Panc1 (cell line): ENCODE results near the gene NREP. TPM values are rescaled to one million over a fixed set of nuclear protein-coding genes. Genes with fewer than 3 reads are reported as not detected.

Source experiments
- ATAC-seq: fragments of 200-7000 bp; cut with Tn5 transposase; 2 replicates; pipeline ENCODE4 v1.9.1; 2020; ENCODE audit warnings: mild to moderate bottlenecking, moderate library complexity
- BruUV-seq: library from RNA; stranded (reverse); fragments of 400-500 nt; replicated peaks from 2 replicates; lab custom pipeline; 2021; lab: Mats Ljungman, UMichigan
- CTCF ChIA-PET: fragments of 300-600 bp; sonication (Branson Sonifier 250); formaldehyde crosslinking; loops from one replicate; lab custom pipeline; 2022; ENCODE audit warnings: antibody characterized with exemption; lab: Charles Lee
- POLR2A ChIA-PET: fragments of 300-600 bp; sonication (Branson Sonifier 250); formaldehyde crosslinking; loops from one replicate; lab custom pipeline; 2022; ENCODE audit warnings: antibody characterized with exemption; lab: Charles Lee
- DNase-seq: peaks from one replicate; pipeline ENCODE4 v3.0.0-alpha.2; 2010; ENCODE audit warnings: low read depth, low spot score
- H3K27ac ChIP-seq: 2 replicates; pipeline ENCODE4 v1.5.1; 2011; ENCODE audit warnings: mild to moderate bottlenecking, low read length, inconsistent platforms
- H3K27me3 ChIP-seq: fragments of 200-500 bp; sonication (Bioruptor generic); 2 replicates; pipeline ENCODE4 v1.6.0; 2014; ENCODE audit warnings: low read length, inconsistent platforms; ENCODE audit not compliant: control insufficient read depth, insufficient read depth
- H3K36me3 ChIP-seq: fragments of 200-500 bp; sonication (Bioruptor generic); 2 replicates; pipeline ENCODE4 v1.5.1; 2014; ENCODE audit warnings: inconsistent platforms, mild to moderate bottlenecking, low read length, moderate library complexity; ENCODE audit not compliant: control insufficient read depth, insufficient read depth
- H3K4me1 ChIP-seq: 2 replicates; pipeline ENCODE4 v1.5.1; 2011; ENCODE audit warnings: inconsistent platforms, mild to moderate bottlenecking, low read length, moderate library complexity; ENCODE audit not compliant: control insufficient read depth, insufficient read depth
- H3K4me3 ChIP-seq, 2 experiments: 2 replicates each; pipeline ENCODE4 v1.5.1; 2011 to 2012; ENCODE audit warnings: low read depth in 2 of 2, low read length in 2 of 2, mild to moderate bottlenecking in 2 of 2, inconsistent platforms in 1 of 2, moderate library complexity in 1 of 2
- H3K9me3 ChIP-seq: fragments of 200-500 bp; sonication (Bioruptor generic); 2 replicates; pipeline ENCODE4 v1.5.1; 2014; ENCODE audit warnings: low read depth, mild to moderate bottlenecking, inconsistent platforms, low read length, moderate library complexity; ENCODE audit not compliant: control insufficient read depth, insufficient read depth
- CTCF ChIP-seq: fragments of 450-650 bp; IDR thresholded peaks from 2 replicates; pipeline ENCODE4 v1.5.1; 2017; ENCODE audit warnings: mild to moderate bottlenecking
- POLR2AphosphoS5 ChIP-seq: IDR thresholded peaks from 2 replicates; pipeline ENCODE4 v1.6.1; 2012; ENCODE audit warnings: mild to moderate bottlenecking, low read depth, low read length, moderate library complexity
- REST ChIP-seq, 2 experiments: IDR thresholded peaks; 2 replicates each; pipeline ENCODE4 v1.6.1; 2011 to 2012; ENCODE audit warnings: low read depth in 2 of 2, control low read depth in 1 of 2, low read length in 1 of 2, mild to moderate bottlenecking in 1 of 2, moderate library complexity in 1 of 2; ENCODE audit not compliant: insufficient read depth in 1 of 2
- SIN3A ChIP-seq: IDR thresholded peaks from 2 replicates; pipeline ENCODE4 v1.6.1; 2012; ENCODE audit warnings: low read depth, mild to moderate bottlenecking, low read length, moderate library complexity, borderline replicate concordance; ENCODE audit not compliant: insufficient read depth
- TCF7L2 ChIP-seq: IDR thresholded peaks from 2 replicates; pipeline ENCODE4 v1.6.1; 2011; ENCODE audit warnings: mild to moderate bottlenecking, low read depth, low read length, inconsistent platforms
- in situ Hi-C: cut with HindIII; loops from 2 replicates; pipeline ENCODE4 v1.10.0; 2016; ENCODE audit warnings: low sequenced_read_pairs, low pct_unique_long_range_greater_than_20kb
- intact Hi-C: fragments of 100-400 bp; cut with micrococcal nuclease; formaldehyde crosslinking; loops from one replicate; pipeline ENCODE4 v1.10.0; 2022; ENCODE audit not compliant: unreplicated experiment
- total RNA-seq: library from RNA; stranded (reverse); gene quantifications from one replicate; pipeline ENCODE4 v1.2.1, GENCODE V29; 2021; ENCODE audit not compliant: unreplicated experiment

The NREP gene
- total RNA-seq, 1 experiment from 2014 or later, result 4.9 TPM

GRCh38 chr5:111749303-111750026 is 7.5 kb downstream of the NREP start:
- no peaks in the 10 kb centered on the region for H3K9me3 ChIP-seq
- no TSS peak for BruUV-seq
- no peak for ATAC-seq
- no peaks in the 10 kb centered on the region for H3K36me3 ChIP-seq
- POLR2A ChIA-PET, result no interaction called here
- no peak for TF ChIP-seq CTCF
- no peak for TF ChIP-seq REST (IDR thresholded peaks at IDR 0.05; ENCODE audit: insufficient read depth in 1 of 2, low read depth in 2 of 2, low read length in 1 of 2)
- no peak for TF ChIP-seq TCF7L2
- no peak for TF ChIP-seq SIN3A
- TF ChIP-seq POLR2AphosphoS5, result no peak
- no peak for DNase-seq
- H3K27ac ChIP-seq, result no peak overlapping the region
- intact Hi-C loops (no loop called here), in situ Hi-C loops (no loop called here)
- no peak overlapping the region for H3K4me3 ChIP-seq
- no peaks in the 10 kb centered on the region; the same call in 1 of the 2 replicates for H3K27me3 ChIP-seq
- CTCF ChIA-PET, result no interaction called here
- H3K4me1 ChIP-seq, result no peaks in the 10 kb centered on the region

GRCh38 chr5:111748304-111748763 is 8.7 kb downstream of the NREP start:
- DNase-seq (no peak), ATAC-seq (no peak)
- ChIA-PET POLR2A (no interaction called here), CTCF (no interaction called here)
- TF ChIP-seq CTCF (no peak), SIN3A (no peak), REST (IDR thresholded peaks at IDR 0.05; ENCODE audit: insufficient read depth in 1 of 2, low read depth in 2 of 2, low read length in 1 of 2) (no peak), POLR2AphosphoS5 (no peak)
- H3K27me3 ChIP-seq, result no peaks in the 10 kb centered on the region; the same call in 1 of the 2 replicates
- H3K4me3 ChIP-seq, result no peak overlapping the region
- no peaks in the 10 kb centered on the region for H3K4me1 ChIP-seq
- BruUV-seq, result no TSS peak
- intact Hi-C loops (no loop called here), in situ Hi-C loops (no loop called here)
- no peak overlapping the region for H3K27ac ChIP-seq
- no peaks in the 10 kb centered on the region for H3K9me3 ChIP-seq
- no peaks in the 10 kb centered on the region for H3K36me3 ChIP-seq
